ENCODE measurements around the gene HTR3D.
"Not testable (repeated sequence)": the region's sequence is repeated elsewhere in the genome, so short reads cannot be mapped to it uniquely, and the experiment has no call there.

HTR3D gene

DNA sequence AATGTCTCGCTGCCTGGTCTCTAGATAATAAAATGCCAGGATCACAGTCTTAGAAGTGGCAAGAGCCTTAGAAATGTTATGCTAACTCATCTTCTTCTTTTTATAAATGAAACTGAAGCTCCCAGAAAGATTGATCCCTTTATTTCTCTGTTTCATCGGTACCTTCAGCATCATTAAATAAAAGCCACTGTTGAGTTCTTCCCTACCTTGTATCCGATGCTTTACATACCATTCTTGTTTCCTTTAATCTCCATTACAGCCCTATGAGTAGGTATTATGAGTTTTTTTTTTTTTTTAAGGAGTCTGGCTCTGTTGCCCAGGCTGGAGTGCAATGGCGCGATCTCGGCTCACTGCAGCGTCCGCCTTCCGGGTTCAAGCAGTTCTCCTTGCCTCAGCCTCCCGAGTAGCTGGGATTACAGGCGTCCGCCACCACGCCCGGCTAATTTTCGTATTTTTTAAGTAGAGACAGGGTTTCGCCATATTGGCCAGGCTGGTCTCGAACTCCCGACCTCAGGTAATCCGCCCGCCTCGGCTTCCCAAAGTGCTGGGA is 13.0 kb upstream of the HTR3D start:
- no peaks in the 10 kb centered on the region for H3K9me3 ChIP-seq (replicated peaks; ENCODE audit: low read length)
- peaks cover 12% of the 10 kb centered on the region for H3K27me3 ChIP-seq (ENCODE audit: control insufficient read depth, insufficient read depth, low read length)
- peak overlapping the region; percentile 87 for H3K9ac ChIP-seq (ENCODE audit: low read depth, low read length)
- peaks cover 2% of the 10 kb centered on the region for H3K36me3 ChIP-seq (ENCODE audit: insufficient read depth, low read length)
- peaks cover 19% of the 10 kb centered on the region for H3K4me1 ChIP-seq (ENCODE audit: control insufficient read depth, insufficient read depth, low read length)
- peak overlapping the region; percentile 99 for H3K4me2 ChIP-seq (ENCODE audit: low read length)
- H3K4me3 ChIP-seq (ENCODE audit: low read length), result peak overlapping the region; percentile 99

- H3K4me1 ChIP-seq (ENCODE audit: control insufficient read depth, insufficient read depth, low read length), result no peaks in the 10 kb centered on the region
These were observed 9.2 kb upstream of the HTR3D start for GRCh38 chr3:184022323-184022722.

GRCh38 chr3:184025256-184025655 is 6.3 kb upstream of the HTR3D start:
- H3K36me3 ChIP-seq (ENCODE audit: insufficient read depth, low read length); H3K4me3 ChIP-seq (ENCODE audit: low read length); H3K9ac ChIP-seq (ENCODE audit: low read depth, low read length); H3K4me2 ChIP-seq (ENCODE audit: low read length); H3K9me3 ChIP-seq (replicated peaks; ENCODE audit: low read length); H3K4me1 ChIP-seq (ENCODE audit: control insufficient read depth, insufficient read depth, low read length): not testable (repeated sequence)
- peaks cover 35% of the 10 kb centered on the region for H3K27me3 ChIP-seq (ENCODE audit: control insufficient read depth, insufficient read depth, low read length)

More at GRCh38 chr3:184022323-184022722, 9.2 kb upstream of the HTR3D start:
- Histone ChIP-seq H3K4me3 (ENCODE audit: low read length) (no peak overlapping the region), H3K9me3 (replicated peaks; ENCODE audit: low read length) (no peaks in the 10 kb centered on the region), H3K9ac (ENCODE audit: low read depth, low read length) (no peak overlapping the region), H3K36me3 (ENCODE audit: insufficient read depth, low read length) (no peaks in the 10 kb centered on the region), H3K27me3 (ENCODE audit: control insufficient read depth, insufficient read depth, low read length) (peaks cover 26% of the 10 kb centered on the region), H3K4me2 (ENCODE audit: low read length) (no peak overlapping the region)

- H3K4me1 ChIP-seq (ENCODE audit: control insufficient read depth, insufficient read depth, low read length); H3K9ac ChIP-seq (ENCODE audit: low read depth, low read length); H3K4me2 ChIP-seq (ENCODE audit: low read length); H3K9me3 ChIP-seq (replicated peaks; ENCODE audit: low read length); H3K4me3 ChIP-seq (ENCODE audit: low read length); H3K36me3 ChIP-seq (ENCODE audit: insufficient read depth, low read length): not testable (repeated sequence)
- H3K27me3 ChIP-seq (ENCODE audit: control insufficient read depth, insufficient read depth, low read length), result peaks cover 37% of the 10 kb centered on the region
These were observed 3.2 kb upstream of the HTR3D start for GRCh38 chr3:184028275-184028890.

GRCh38 chr3:184029443-184029842 is 2.1 kb upstream of the HTR3D start:
- no peaks in the 10 kb centered on the region for H3K4me1 ChIP-seq (ENCODE audit: control insufficient read depth, insufficient read depth, low read length)
- peaks cover 43% of the 10 kb centered on the region for H3K27me3 ChIP-seq (ENCODE audit: control insufficient read depth, insufficient read depth, low read length)
- no peak overlapping the region for H3K4me3 ChIP-seq (ENCODE audit: low read length)
- H3K9ac ChIP-seq (ENCODE audit: low read depth, low read length), result no peak overlapping the region
- H3K36me3 ChIP-seq (ENCODE audit: insufficient read depth, low read length), result no peaks in the 10 kb centered on the region
- no peaks in the 10 kb centered on the region for H3K9me3 ChIP-seq (replicated peaks; ENCODE audit: low read length)
- no peak overlapping the region for H3K4me2 ChIP-seq (ENCODE audit: low read length)

GRCh38 chr3:184030536-184030935 is 1.0 kb upstream of the HTR3D start:
- H3K4me2 ChIP-seq (ENCODE audit: low read length), result no peak overlapping the region
- no peaks in the 10 kb centered on the region for H3K36me3 ChIP-seq (ENCODE audit: insufficient read depth, low read length)
- H3K4me1 ChIP-seq (ENCODE audit: control insufficient read depth, insufficient read depth, low read length), result no peaks in the 10 kb centered on the region
- no peak overlapping the region for H3K4me3 ChIP-seq (ENCODE audit: low read length)
- H3K27me3 ChIP-seq (ENCODE audit: control insufficient read depth, insufficient read depth, low read length), result peaks cover 52% of the 10 kb centered on the region
- H3K9ac ChIP-seq (ENCODE audit: low read depth, low read length), result no peak overlapping the region
- H3K9me3 ChIP-seq (replicated peaks; ENCODE audit: low read length), result no peaks in the 10 kb centered on the region

- Histone ChIP-seq H3K36me3 (ENCODE audit: insufficient read depth, low read length) (no peaks in the 10 kb centered on the region), H3K9me3 (replicated peaks; ENCODE audit: low read length) (no peaks in the 10 kb centered on the region), H3K27me3 (ENCODE audit: control insufficient read depth, insufficient read depth, low read length) (peaks cover 33% of the 10 kb centered on the region), H3K4me1 (ENCODE audit: control insufficient read depth, insufficient read depth, low read length) (no peaks in the 10 kb centered on the region), H3K4me3 (ENCODE audit: low read length) (no peak overlapping the region), H3K9ac (ENCODE audit: low read depth, low read length) (no peak overlapping the region), H3K4me2 (ENCODE audit: low read length) (no peak overlapping the region)
These were observed 6.3 kb downstream of the HTR3D start for GRCh38 chr3:184037816-184038215.

DNA sequence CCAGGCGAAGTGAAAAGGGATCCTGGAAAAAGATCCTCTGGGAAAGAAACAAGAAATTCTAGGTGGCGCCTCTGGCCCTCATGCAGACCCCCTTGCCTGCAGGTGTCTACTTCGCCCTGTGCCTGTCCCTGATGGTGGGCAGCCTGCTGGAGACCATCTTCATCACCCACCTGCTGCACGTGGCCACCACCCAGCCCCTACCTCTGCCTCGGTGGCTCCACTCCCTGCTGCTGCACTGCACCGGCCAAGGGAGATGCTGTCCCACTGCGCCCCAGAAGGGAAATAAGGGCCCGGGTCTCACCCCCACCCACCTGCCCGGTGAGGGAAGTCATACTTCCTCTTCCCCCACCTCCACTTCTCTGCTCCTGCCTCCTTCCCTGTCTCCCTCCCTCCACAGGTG is 6.8 kb downstream of the HTR3D start:
- H3K9me3 ChIP-seq (replicated peaks; ENCODE audit: low read length); H3K4me1 ChIP-seq (ENCODE audit: control insufficient read depth, insufficient read depth, low read length); H3K4me2 ChIP-seq (ENCODE audit: low read length); H3K9ac ChIP-seq (ENCODE audit: low read depth, low read length); H3K4me3 ChIP-seq (ENCODE audit: low read length); H3K36me3 ChIP-seq (ENCODE audit: insufficient read depth, low read length): not testable (repeated sequence)
- H3K27me3 ChIP-seq (ENCODE audit: control insufficient read depth, insufficient read depth, low read length), result peaks cover 37% of the 10 kb centered on the region

DNA sequence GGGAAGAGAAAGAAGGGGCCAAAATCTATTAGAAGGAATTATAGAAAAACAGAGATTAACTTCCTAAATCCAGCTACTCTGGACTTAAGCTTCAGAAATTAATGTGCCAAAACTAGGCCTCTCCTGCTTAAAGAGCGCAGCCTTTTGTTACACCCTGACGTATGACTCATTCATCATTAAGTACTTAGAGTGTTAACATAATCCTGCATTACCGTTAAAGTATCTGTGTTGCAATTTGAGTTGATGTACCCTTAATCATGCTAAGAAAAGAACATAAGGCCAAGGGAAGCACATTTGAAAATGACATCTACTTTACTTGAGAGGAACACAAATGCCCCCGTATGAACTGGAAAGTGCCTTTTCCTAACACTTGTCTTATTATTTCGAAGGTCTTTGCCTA is 7.9 kb downstream of the HTR3D start:
- H3K4me2 ChIP-seq (ENCODE audit: low read length), result no peak overlapping the region
- peaks cover 36% of the 10 kb centered on the region for H3K27me3 ChIP-seq (ENCODE audit: control insufficient read depth, insufficient read depth, low read length)
- no peaks in the 10 kb centered on the region for H3K36me3 ChIP-seq (ENCODE audit: insufficient read depth, low read length)
- no peak overlapping the region for H3K4me3 ChIP-seq (ENCODE audit: low read length)
- no peaks in the 10 kb centered on the region for H3K4me1 ChIP-seq (ENCODE audit: control insufficient read depth, insufficient read depth, low read length)
- H3K9ac ChIP-seq (ENCODE audit: low read depth, low read length), result no peak overlapping the region
- no peaks in the 10 kb centered on the region for H3K9me3 ChIP-seq (replicated peaks; ENCODE audit: low read length)

DNA sequence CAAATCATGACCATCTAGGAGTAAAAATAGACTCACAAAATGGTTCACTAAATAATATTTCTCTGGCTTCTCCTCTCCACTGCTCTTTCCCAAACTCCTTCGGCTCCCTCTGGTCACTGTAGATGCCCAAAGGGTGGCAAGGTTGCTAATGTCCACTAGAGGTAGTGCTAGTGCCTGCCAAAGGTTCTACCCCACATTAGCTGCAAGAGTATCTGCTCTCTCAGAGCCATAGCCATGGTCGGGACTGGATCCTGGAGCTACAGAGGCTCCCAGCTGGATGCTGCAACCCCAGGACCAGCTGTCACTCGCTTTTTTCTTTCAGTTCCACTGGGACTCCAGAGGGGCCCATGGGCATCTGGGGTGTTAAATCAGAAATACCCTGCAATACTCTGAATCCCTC is 8.5 kb downstream of the HTR3D start:
- Histone ChIP-seq H3K4me2 (ENCODE audit: low read length) (no peak overlapping the region), H3K27me3 (ENCODE audit: control insufficient read depth, insufficient read depth, low read length) (peaks cover 32% of the 10 kb centered on the region), H3K4me1 (ENCODE audit: control insufficient read depth, insufficient read depth, low read length) (no peaks in the 10 kb centered on the region), H3K9ac (ENCODE audit: low read depth, low read length) (no peak overlapping the region), H3K9me3 (replicated peaks; ENCODE audit: low read length) (no peaks in the 10 kb centered on the region), H3K4me3 (ENCODE audit: low read length) (no peak overlapping the region), H3K36me3 (ENCODE audit: insufficient read depth, low read length) (no peaks in the 10 kb centered on the region)

DNA sequence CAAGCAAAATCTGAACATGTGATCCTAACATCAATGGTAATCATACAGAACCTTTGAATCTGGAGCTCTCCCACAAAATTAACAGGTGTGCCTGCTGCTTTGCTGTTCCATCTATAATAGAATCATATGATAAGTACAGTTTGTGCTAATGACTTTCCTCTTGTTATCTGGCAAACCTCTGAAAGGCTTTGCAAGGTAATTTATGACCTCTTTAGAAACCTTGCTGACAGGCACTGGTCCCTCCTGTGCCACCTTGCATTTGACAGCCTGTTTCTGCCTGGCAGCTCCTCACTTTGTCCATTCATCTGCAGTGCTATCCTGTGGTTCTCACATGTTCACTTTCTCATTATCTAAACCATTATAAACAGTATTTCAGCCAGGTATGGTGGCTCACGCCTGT is 11.1 kb downstream of the HTR3D start:
- Histone ChIP-seq H3K9me3 (replicated peaks; ENCODE audit: low read length) (no peaks in the 10 kb centered on the region), H3K4me1 (ENCODE audit: control insufficient read depth, insufficient read depth, low read length) (no peaks in the 10 kb centered on the region), H3K4me3 (ENCODE audit: low read length) (no peak overlapping the region), H3K36me3 (ENCODE audit: insufficient read depth, low read length) (no peaks in the 10 kb centered on the region), H3K27me3 (ENCODE audit: control insufficient read depth, insufficient read depth, low read length) (peaks cover 32% of the 10 kb centered on the region), H3K9ac (ENCODE audit: low read depth, low read length) (no peak overlapping the region), H3K4me2 (ENCODE audit: low read length) (no peak overlapping the region)

GRCh38 chr3:184045995-184046394 is 14.5 kb downstream of the HTR3D start:
- H3K9ac ChIP-seq (ENCODE audit: low read depth, low read length), result no peak overlapping the region
- H3K4me2 ChIP-seq (ENCODE audit: low read length), result no peak overlapping the region
- H3K27me3 ChIP-seq (ENCODE audit: control insufficient read depth, insufficient read depth, low read length), result peaks cover 41% of the 10 kb centered on the region

More at GRCh38 chr3:184045995-184046394, 14.5 kb downstream of the HTR3D start:
- Histone ChIP-seq H3K9me3 (replicated peaks; ENCODE audit: low read length) (no peaks in the 10 kb centered on the region), H3K36me3 (ENCODE audit: insufficient read depth, low read length) (no peaks in the 10 kb centered on the region), H3K4me1 (ENCODE audit: control insufficient read depth, insufficient read depth, low read length) (no peaks in the 10 kb centered on the region), H3K4me3 (ENCODE audit: low read length) (no peak overlapping the region)
